Cardiac fibroblast (primary cell): Measurements from ENCODE around the gene RAB20.

ENCODE experiments used
- DNase-seq, 2 donors: peaks; one replicate each; pipeline versions ENCODE4 v3.0.0 to v3.0.0-alpha.2; 2010; ENCODE audit warnings: low read depth in 2 of 2
- H3K4me3 ChIP-seq, 2 donors: replicated peaks in 1 of 2; 1 replicate in 1 of 2; 2 replicates in 1 of 2; pipeline ENCODE4 v1.5.1; 2011; ENCODE audit warnings: low read depth in 2 of 2, low read length in 2 of 2, mild to moderate bottlenecking in 2 of 2, moderate library complexity in 1 of 2
- TF ChIP-seq, protein P1 (sequence below): IDR thresholded peaks from one replicate; pipeline ENCODE4 v1.5.1; 2011; ENCODE audit warnings: low read depth, mild to moderate bottlenecking, low read length, inconsistent platforms

RAB20 gene

DNA sequence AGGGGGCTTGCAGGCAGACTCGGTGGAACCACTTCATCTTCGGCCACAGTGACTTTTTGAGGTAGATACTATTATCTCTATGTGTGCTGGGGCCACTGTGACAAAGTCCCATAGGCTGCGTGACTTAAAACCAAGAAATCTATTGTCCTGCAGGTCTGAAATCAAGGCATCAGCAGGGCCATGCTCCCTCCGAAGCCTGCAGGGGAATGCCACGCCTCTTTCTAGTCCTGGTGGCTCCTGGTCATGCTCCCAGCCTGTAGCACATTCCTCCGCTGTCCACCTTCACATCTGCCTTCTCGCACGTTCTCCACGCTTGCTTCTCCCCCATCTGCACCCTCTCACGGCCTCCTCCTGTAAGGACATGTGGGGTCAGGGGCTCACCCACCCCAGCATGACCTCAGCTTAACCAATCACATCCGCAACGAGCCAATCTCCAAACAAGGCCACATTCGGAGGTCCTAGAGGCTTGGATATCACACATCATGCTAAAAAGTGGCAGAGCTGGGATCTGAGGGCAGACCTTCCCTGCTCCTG, 21.0 kb upstream of the RAB20 start:
- no peak for DNase-seq
- TF ChIP-seq, protein P1, sequence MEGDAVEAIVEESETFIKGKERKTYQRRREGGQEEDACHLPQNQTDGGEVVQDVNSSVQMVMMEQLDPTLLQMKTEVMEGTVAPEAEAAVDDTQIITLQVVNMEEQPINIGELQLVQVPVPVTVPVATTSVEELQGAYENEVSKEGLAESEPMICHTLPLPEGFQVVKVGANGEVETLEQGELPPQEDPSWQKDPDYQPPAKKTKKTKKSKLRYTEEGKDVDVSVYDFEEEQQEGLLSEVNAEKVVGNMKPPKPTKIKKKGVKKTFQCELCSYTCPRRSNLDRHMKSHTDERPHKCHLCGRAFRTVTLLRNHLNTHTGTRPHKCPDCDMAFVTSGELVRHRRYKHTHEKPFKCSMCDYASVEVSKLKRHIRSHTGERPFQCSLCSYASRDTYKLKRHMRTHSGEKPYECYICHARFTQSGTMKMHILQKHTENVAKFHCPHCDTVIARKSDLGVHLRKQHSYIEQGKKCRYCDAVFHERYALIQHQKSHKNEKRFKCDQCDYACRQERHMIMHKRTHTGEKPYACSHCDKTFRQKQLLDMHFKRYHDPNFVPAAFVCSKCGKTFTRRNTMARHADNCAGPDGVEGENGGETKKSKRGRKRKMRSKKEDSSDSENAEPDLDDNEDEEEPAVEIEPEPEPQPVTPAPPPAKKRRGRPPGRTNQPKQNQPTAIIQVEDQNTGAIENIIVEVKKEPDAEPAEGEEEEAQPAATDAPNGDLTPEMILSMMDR = no peak

DNA sequence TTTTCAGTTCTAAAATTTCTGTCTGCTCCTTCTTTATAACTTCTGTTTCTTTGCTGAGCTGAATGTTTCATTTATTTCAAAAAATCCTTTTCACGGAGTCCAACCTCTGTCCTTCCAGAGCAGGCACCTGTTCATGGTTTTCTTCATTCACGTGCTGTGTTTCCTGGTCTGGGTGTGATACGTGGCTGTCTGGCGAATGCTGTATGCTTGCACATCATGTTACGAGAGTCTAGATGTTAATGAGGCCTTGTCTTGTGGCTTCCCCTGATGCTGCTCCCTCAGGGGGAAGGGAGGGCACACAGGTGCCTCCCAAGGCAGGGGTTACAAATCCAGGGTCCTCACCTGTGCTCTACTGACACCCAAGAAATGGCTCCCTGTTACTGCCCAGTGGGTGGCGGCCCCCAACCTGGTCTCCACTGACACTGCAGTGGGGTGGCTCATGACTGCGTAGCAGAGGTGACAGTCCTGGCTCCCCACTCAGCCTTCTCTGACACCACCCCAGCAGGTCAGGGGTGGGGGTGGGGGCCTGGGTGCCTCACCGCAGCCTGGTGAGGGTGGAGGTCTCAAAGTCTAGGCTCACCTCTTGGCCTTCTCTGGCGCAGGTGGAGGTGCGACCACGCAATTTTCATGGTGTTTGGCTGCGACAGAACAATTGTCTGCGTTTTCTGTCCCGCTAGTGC, 20.1 kb upstream of the RAB20 start:
- no peak overlapping the region for H3K4me3 ChIP-seq
- DNase-seq = no peak
- TF ChIP-seq, protein P1 = no peak

More for the DNA sequence above, 21.0 kb upstream of the RAB20 start:
- H3K4me3 ChIP-seq = no peak overlapping the region

DNA sequence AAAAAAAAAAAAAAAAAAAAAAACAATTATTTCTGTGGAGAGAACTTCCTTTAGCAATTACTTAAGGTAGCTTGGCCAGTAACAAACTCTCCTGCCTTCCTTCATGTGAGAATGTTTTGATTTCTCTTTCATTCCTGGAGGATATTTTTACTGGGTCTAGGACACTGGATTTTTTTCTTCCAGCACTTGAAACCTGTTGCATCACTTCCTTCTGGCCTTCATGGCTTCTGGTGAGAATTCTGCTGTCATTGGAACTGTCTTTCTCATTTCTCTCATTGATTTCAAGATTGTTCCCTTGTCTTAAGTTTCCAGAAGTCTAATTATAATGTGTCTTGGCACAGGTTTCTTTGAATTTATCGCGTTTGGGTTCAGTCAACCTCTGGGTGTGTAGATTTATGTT, 19.3 kb upstream of the RAB20 start:
- TF ChIP-seq, protein P1 = no peak
- no peak overlapping the region for H3K4me3 ChIP-seq
- DNase-seq = peak in 1 of 2 donors; percentile 8

DNA sequence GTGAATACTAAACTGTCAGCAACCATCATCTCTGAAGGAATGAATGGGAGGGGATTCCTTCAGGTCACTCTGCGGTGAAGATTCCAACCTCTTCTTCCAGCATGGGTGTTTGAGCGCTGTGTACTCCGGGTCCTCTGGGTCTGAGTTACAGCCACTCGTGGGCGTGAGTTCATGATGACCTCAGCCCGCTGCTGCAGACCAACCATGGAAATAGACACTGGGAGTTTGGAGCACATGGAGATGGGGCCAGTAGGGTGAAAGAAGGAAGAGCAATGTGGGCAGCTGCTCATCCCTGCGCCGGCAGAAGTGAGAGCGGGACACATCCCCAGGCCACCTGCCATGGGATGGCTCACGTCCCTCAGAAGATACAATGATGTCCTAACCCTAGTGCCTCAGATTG, 16.8 kb upstream of the RAB20 start:
- TF ChIP-seq, protein P1 = no peak
- DNase-seq = peak in 1 of 2 donors; percentile 7
- no peak overlapping the region for H3K4me3 ChIP-seq

DNA sequence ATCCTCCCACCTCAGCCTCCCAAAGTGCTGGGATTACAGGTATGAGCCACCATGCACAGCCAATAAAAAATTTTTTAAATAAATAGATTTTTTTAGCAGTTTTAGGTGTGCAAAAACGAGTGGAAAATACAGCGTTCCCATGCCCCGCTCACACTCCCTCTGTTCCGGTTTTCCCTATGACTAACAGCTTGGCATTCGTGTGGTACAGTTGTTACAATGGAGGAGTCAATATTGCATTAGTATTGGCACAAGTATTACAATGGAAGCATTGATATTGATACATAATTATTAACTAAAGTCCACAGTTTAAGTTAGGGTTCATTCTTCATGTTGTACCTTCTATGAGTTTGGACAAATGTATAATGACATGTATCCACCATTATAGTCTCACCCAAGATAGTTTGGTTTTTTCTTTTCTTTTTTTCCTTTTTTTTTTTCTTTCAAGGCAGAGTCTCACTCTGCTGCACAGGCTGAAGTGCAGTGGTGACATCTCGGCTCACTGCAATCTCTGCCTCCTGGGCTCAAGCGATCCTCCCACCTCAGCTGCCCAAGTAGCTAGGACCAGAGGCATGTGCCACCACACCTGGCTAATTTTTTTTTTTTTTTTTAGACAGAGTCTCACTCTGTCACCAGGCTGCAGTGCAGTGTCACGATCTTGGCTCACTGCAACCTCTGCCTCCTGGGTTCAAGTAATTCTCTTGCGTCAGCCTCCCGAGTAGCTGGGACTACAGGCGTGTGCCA, 15.4 kb upstream of the RAB20 start:
- DNase-seq = no peak
- TF ChIP-seq, protein P1 = no peak
- no peak overlapping the region for H3K4me3 ChIP-seq

DNA sequence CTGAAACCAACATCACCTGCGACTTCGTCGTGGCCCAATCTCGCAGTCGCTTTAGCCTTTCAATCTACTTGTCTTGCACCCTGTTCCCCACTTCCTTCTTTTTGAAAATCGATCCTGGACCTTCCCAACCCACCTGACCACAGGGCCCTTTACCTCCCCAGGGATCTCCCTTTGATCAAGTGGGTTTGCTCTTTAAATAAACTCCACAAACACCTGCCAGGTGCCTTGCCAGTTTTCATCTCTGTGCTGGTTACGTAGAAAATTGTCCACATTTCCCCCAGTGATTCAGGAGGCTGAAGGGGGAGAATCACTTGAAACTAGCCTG, 14.5 kb upstream of the RAB20 start:
- no peak for DNase-seq
- TF ChIP-seq, protein P1 = no peak
- H3K4me3 ChIP-seq = no peak overlapping the region
